PC-9 (cell line): ENCODE results near the gene SAFB2.

Source experiments
- EZH2 ChIP-seq: fragments of 200-600 bp; sonication (generic); IDR thresholded peaks from 2 replicates; pipeline ENCODE4 v1.8.0; 2017; ENCODE audit warnings: antibody characterized with exemption, low read depth
- TF ChIP-seq, protein P1 (sequence below): fragments of 200-600 bp; sonication (generic); conservative IDR thresholded peaks from 2 replicates; pipeline ENCODE4 v1.6.1; 2017; ENCODE audit warnings: mixed run types, antibody characterized with exemption, mild to moderate bottlenecking, moderate library complexity

GRCh38 chr19:5642204-5642603 is 19.6 kb upstream of the SAFB2 start:
- TF ChIP-seq, protein P1, sequence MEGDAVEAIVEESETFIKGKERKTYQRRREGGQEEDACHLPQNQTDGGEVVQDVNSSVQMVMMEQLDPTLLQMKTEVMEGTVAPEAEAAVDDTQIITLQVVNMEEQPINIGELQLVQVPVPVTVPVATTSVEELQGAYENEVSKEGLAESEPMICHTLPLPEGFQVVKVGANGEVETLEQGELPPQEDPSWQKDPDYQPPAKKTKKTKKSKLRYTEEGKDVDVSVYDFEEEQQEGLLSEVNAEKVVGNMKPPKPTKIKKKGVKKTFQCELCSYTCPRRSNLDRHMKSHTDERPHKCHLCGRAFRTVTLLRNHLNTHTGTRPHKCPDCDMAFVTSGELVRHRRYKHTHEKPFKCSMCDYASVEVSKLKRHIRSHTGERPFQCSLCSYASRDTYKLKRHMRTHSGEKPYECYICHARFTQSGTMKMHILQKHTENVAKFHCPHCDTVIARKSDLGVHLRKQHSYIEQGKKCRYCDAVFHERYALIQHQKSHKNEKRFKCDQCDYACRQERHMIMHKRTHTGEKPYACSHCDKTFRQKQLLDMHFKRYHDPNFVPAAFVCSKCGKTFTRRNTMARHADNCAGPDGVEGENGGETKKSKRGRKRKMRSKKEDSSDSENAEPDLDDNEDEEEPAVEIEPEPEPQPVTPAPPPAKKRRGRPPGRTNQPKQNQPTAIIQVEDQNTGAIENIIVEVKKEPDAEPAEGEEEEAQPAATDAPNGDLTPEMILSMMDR, result no peak
- no peak for TF ChIP-seq EZH2
